IMR-90 (cell line): ENCODE results near the gene DOCK1.

Experiments used
- BHLHE40 ChIP-seq: fragments of 150-350 bp; IDR thresholded peaks from 2 replicates; pipeline ENCODE4 v1.6.1; 2016; ENCODE audit warnings: mild to moderate bottlenecking, low read depth, low read length
- CTCF ChIP-seq: conservative IDR thresholded peaks from 2 replicates; pipeline ENCODE4 v1.5.1; 2012; ENCODE audit warnings: mild to moderate bottlenecking, low read depth, low read length, improper control_type of control experiment
- MAFK ChIP-seq: IDR thresholded peaks from 2 replicates; pipeline ENCODE4 v1.6.1; 2012; ENCODE audit warnings: low read depth, low read length, improper control_type of control experiment
- MAZ ChIP-seq: IDR thresholded peaks from 2 replicates; pipeline ENCODE4 v1.6.1; 2012; ENCODE audit warnings: low read depth, mild to moderate bottlenecking, low read length, improper control_type of control experiment, moderate library complexity, borderline replicate concordance
- MXI1 ChIP-seq: IDR thresholded peaks from 2 replicates; pipeline ENCODE4 v1.6.1; 2012; ENCODE audit warnings: low read depth, mild to moderate bottlenecking, low read length, moderate library complexity, borderline replicate concordance
- POLR2A ChIP-seq: IDR thresholded peaks from 2 replicates; pipeline ENCODE4 v1.6.1; 2012; ENCODE audit warnings: mild to moderate bottlenecking, low read depth, low read length
- RAD21 ChIP-seq: IDR thresholded peaks from 2 replicates; pipeline ENCODE4 v1.6.1; 2012; ENCODE audit warnings: low read length, improper control_type of control experiment
- USF2 ChIP-seq: fragments of 150-350 bp; IDR thresholded peaks from 2 replicates; pipeline ENCODE4 v1.6.1; 2017; ENCODE audit warnings: mild to moderate bottlenecking, antibody characterized with exemption, low read length, low read depth

GRCh38 chr10:127195571-127196281 lies 290.5 kb downstream of the DOCK1 start:
- no peak for TF ChIP-seq MAFK
- no peak for TF ChIP-seq CTCF
- TF ChIP-seq RAD21: no peak
- no peak for TF ChIP-seq MAZ
- no peak for TF ChIP-seq MXI1
- TF ChIP-seq USF2: no peak
- TF ChIP-seq POLR2A: no peak
- no peak for TF ChIP-seq BHLHE40
